HepG2 (cell line): ENCODE data around the gene PFN1. TPM values are rescaled to one million over a fixed set of nuclear protein-coding genes. Genes with fewer than 3 reads are reported as not detected.

Source experiments
- ATAC-seq: fragments of 200-7000 bp; cut with Tn5 transposase; 3 replicates; pipeline ENCODE4 v1.9.1; 2020; ENCODE audit warnings: mild to moderate bottlenecking, moderate library complexity
- BruUV-seq: library from RNA; stranded (reverse); fragments of 400-500 nt; replicated peaks from 2 replicates; lab custom pipeline; 2021; lab: Mats Ljungman, UMichigan
- CTCF ChIA-PET: fragments of 300-600 bp; formaldehyde crosslinking; extraction: SDS; loops from one replicate; lab custom pipeline; 2021; ENCODE audit warnings: low total read pairs, inconsistent platforms, low intra/inter-chr PET ratio; lab: Yijun Ruan, JAX
- POLR2A ChIA-PET: fragments of 350-600 bp; sonication (Branson Sonifier 250); formaldehyde crosslinking; loops from one replicate; lab custom pipeline; 2020; ENCODE audit warnings: antibody characterized with exemption, inconsistent platforms; lab: Yijun Ruan, JAX
- DNase-seq: peaks from one replicate; pipeline ENCODE4 v3.0.0-alpha.2; 2015; ENCODE audit warnings: low spot score
- FAIRE-seq: peaks from 3 replicates; lab custom pipeline; 2011; peaks lifted over from hg19 to GRCh38; lab: Jason Lieb, UNC
- H2AFZ ChIP-seq: one replicate; pipeline ENCODE4 v1.6.1; 2011; ENCODE audit warnings: low read length, inconsistent platforms
- H3K27ac ChIP-seq: fragments of 300-600 bp; 3 replicates; pipeline ENCODE4 v1.8.0; 2011; ENCODE audit warnings: mixed run types, mild to moderate bottlenecking, mixed read lengths, low read length, inconsistent platforms; ENCODE audit not compliant: insufficient read depth; ENCODE audit errors: extremely low read length
- H3K27me3 ChIP-seq, 2 experiments: fragments of 200-600 bp in 1 of 2; 2 replicates in 1 of 2; 3 replicates in 1 of 2; pipeline versions ENCODE4 v1.6.0 to v1.8.0; 2011; ENCODE audit warnings: low read length in 2 of 2, mild to moderate bottlenecking in 2 of 2, moderate library complexity in 2 of 2, inconsistent platforms in 1 of 2; ENCODE audit not compliant: insufficient read depth in 2 of 2, control insufficient read depth in 1 of 2
- H3K36me3 ChIP-seq, 2 experiments: fragments of 200-600 bp in 1 of 2; replicated peaks in 1 of 2; 2 replicates in 1 of 2; 3 replicates in 1 of 2; pipeline versions ENCODE4 v1.5.1 to v1.8.0; 2011; ENCODE audit warnings: low read length in 2 of 2, inconsistent platforms in 1 of 2; ENCODE audit not compliant: insufficient read depth in 2 of 2, control insufficient read depth in 1 of 2
- H3K4me1 ChIP-seq: 2 replicates; pipeline ENCODE4 v1.5.1; 2012; ENCODE audit warnings: low read length, inconsistent platforms; ENCODE audit not compliant: insufficient read depth
- H3K4me2 ChIP-seq: 2 replicates; pipeline ENCODE4 v1.6.0; 2011; ENCODE audit warnings: low read depth, low read length, inconsistent platforms
- H3K4me3 ChIP-seq, 3 experiments: fragments of 200-600 bp in 1 of 3; sonication (generic), shearing (Covaris generic) in 1 of 3; replicated peaks in 1 of 3; 2 replicates each; pipeline ENCODE4 v1.5.1; 2011 to 2016; ENCODE audit warnings: low read length in 3 of 3, inconsistent platforms in 2 of 3, low read depth in 2 of 3, mild to moderate bottlenecking in 2 of 3, control low read depth in 1 of 3, mixed read lengths in 1 of 3; ENCODE audit not compliant: insufficient read depth in 1 of 3
- H3K79me2 ChIP-seq: one replicate; pipeline ENCODE4 v1.6.1; 2011; ENCODE audit warnings: low read length, inconsistent platforms; ENCODE audit not compliant: insufficient read depth
- H3K9ac ChIP-seq: 2 replicates; pipeline ENCODE4 v1.6.0; 2011; ENCODE audit warnings: mild to moderate bottlenecking, low read depth, low read length, inconsistent platforms; ENCODE audit not compliant: insufficient read depth
- H3K9me3 ChIP-seq: 2 replicates; pipeline ENCODE4 v1.5.1; 2012; ENCODE audit warnings: mild to moderate bottlenecking, low read length
- H4K20me1 ChIP-seq: 2 replicates; pipeline ENCODE4 v1.6.0; 2011; ENCODE audit warnings: inconsistent platforms, mild to moderate bottlenecking, low read length, moderate library complexity; ENCODE audit not compliant: insufficient read depth
- BORCS8-MEF2B ChIP-seq: sonication (generic); formaldehyde crosslinking; IDR thresholded peaks from 2 replicates; pipeline ENCODE4 v1.8.0; 2022; ENCODE audit warnings: mild to moderate bottlenecking, missing genetic modification reagents
- DMAP1 ChIP-seq: IDR thresholded peaks from 2 replicates; pipeline ENCODE4 v1.6.1; 2016
- ELF3 ChIP-seq: IDR thresholded peaks from 2 replicates; pipeline ENCODE4 v1.6.1; 2016; ENCODE audit warnings: missing genetic modification reagents, missing compliant biosample characterization
- MEIS1 ChIP-seq: sonication (generic); formaldehyde crosslinking; IDR thresholded peaks from 2 replicates; pipeline ENCODE4 v1.9.0; 2021; ENCODE audit warnings: mild to moderate bottlenecking, missing genetic modification reagents, moderate library complexity, borderline replicate concordance
- MIER2 ChIP-seq: IDR thresholded peaks from 2 replicates; pipeline ENCODE4 v1.6.1; 2016; ENCODE audit warnings: missing biosample characterization, missing genetic modification reagents
- NRL ChIP-seq: sonication (generic); formaldehyde crosslinking; IDR thresholded peaks from 2 replicates; pipeline ENCODE4 v1.5.0; 2020; ENCODE audit warnings: missing genetic modification reagents, mild to moderate bottlenecking, moderate library complexity, borderline replicate concordance
- SMAD1 ChIP-seq: sonication (generic); formaldehyde crosslinking; IDR thresholded peaks from 2 replicates; pipeline ENCODE4 v1.4.0; 2020; ENCODE audit warnings: missing genetic modification reagents, low read depth, mild to moderate bottlenecking, borderline replicate concordance
- SMC3 ChIP-seq: IDR thresholded peaks from 2 replicates; pipeline ENCODE4 v1.6.1; 2011; ENCODE audit warnings: low read length, improper control_type of control experiment
- TCF7 ChIP-seq: sonication (generic); IDR thresholded peaks from 2 replicates; pipeline ENCODE4 v1.6.1; 2016; ENCODE audit warnings: antibody characterized with exemption, low read depth
- TMF1 ChIP-seq: sonication (generic); formaldehyde crosslinking; IDR thresholded peaks from 2 replicates; pipeline ENCODE4 v1.8.1; 2022; ENCODE audit warnings: low read depth, missing genetic modification reagents
- ZNF331 ChIP-seq: sonication (generic); formaldehyde crosslinking; IDR thresholded peaks from 2 replicates; pipeline ENCODE4 v1.4.0; 2020; ENCODE audit warnings: missing genetic modification reagents
- ZNF33A ChIP-seq: sonication (generic); formaldehyde crosslinking; IDR thresholded peaks from 2 replicates; pipeline ENCODE4 v1.5.1; 2020; ENCODE audit warnings: missing genetic modification reagents, mild to moderate bottlenecking, moderate library complexity, borderline replicate concordance
- ZNF367 ChIP-seq: sonication (generic); formaldehyde crosslinking; IDR thresholded peaks from 2 replicates; pipeline ENCODE4 v1.4.0; 2020; ENCODE audit warnings: missing genetic modification reagents, borderline replicate concordance
- ZNF652 ChIP-seq: IDR thresholded peaks from 2 replicates; pipeline ENCODE4 v1.6.1; 2016; ENCODE audit warnings: low read depth, borderline replicate concordance
- WGBS: methylation state at CpG from one replicate; pipeline ENCODE4 v1.1.6; 2017; ENCODE audit warnings: low lambda C conversion rate; 5-methylcytosine and 5-hydroxymethylcytosine counted together
- in situ Hi-C: cut with HindIII; loops from 2 replicates; pipeline ENCODE4 v1.10.0; 2017; ENCODE audit warnings: low pct_unique_long_range_greater_than_20kb; ENCODE audit not compliant: extremely low pct_ligation_motif_present
- intact Hi-C: fragments of 100-400 bp; cut with micrococcal nuclease; formaldehyde crosslinking; loops from one replicate; pipeline ENCODE4 v1.10.0; 2022; ENCODE audit not compliant: unreplicated experiment
- polyA plus RNA-seq, 8 experiments: library from polyadenylated mRNA; depleted of rRNA in 3 of 8; stranded (reverse) in 7 of 8; unstranded in 1 of 8; fragments of >200 nt; fragmentation: Illumina TruSeq in 4 of 8; extraction: Trizol in 4 of 8; gene quantifications; 2 replicates each; pipeline versions ENCODE4 v1.2.1 to v1.2.3, GENCODE V29; 2011 to 2016; ENCODE audit warnings: low read depth in 4 of 8, missing spikeins in 1 of 8, mixed read lengths in 1 of 8; ENCODE audit not compliant: insufficient read depth in 1 of 8
- total RNA-seq, 5 experiments: library from RNA; depleted of rRNA; stranded (reverse); fragments of >200 nt; fragmentation: Illumina TruSeq; extraction: Trizol; gene quantifications; 2 replicates each; pipeline ENCODE4 v1.2.3, GENCODE V29; 2016; ENCODE audit warnings: low read depth in 1 of 5
- TF ChIP-seq, protein P1 (sequence below): sonication (generic); formaldehyde crosslinking; IDR thresholded peaks from 2 replicates; pipeline ENCODE4 v1.4.0; 2020; ENCODE audit warnings: missing genetic modification reagents, borderline replicate concordance

The PFN1 gene
- total and polyA plus RNA-seq, 2 of the 13 experiments (the other 11 are each of a cell fraction or from before 2014, with no cell fraction given): 494 to 613 TPM

DNA sequence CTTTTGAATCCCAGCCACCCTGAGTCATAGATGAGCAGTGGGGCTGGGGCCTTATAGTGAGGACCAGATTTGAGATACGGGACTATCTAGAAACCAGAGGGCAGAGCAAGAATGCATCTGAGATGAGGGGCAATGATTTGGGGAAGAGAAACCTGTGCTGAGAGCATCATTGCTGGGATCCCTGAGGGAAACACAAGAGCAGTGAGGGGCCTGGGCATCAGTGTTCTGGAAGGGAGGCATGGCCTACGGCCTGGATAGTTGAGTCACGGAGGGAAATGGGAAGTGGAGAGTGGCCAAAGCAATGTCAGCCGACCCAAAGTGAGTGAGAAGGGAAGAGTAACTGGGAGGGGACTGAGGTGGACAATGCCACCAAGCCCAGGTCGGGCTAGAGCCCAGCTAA lies 34.0 kb upstream of the PFN1 start:
- H3K4me3 ChIP-seq: no peak overlapping the region
- intact Hi-C loops: no loop called here
- 79% methylated on average over 5 of the region's 5 CpGs for WGBS
- no peaks in the 10 kb centered on the region for H3K27me3 ChIP-seq
- H4K20me1 ChIP-seq: 0 out of 2 replicates have a peak, but pooled peaks cover 4% of the 10 kb centered on the region
- CTCF ChIA-PET: interaction anchor here (2.6 kb wide), 1 partner anchor 80 kb away, joined by 19 read pairs; no protein-coding TSS in a partner anchor
- no peak for FAIRE-seq
- no peak for ATAC-seq
- H3K9ac ChIP-seq: no peak overlapping the region
- H3K79me2 ChIP-seq: no peaks in the 10 kb centered on the region
- no peak for DNase-seq
- H3K4me2 ChIP-seq: no peak overlapping the region
- BruUV-seq: no TSS peak
- H3K9me3 ChIP-seq: no peaks in the 10 kb centered on the region
- in situ Hi-C loops: no loop called here
- POLR2A ChIA-PET: interaction anchor here (1.5 kb wide), 1 partner anchor 13 kb away, joined by 4 read pairs; no protein-coding TSS in a partner anchor
- peaks cover 19% of the 10 kb centered on the region for H3K4me1 ChIP-seq
- no peak overlapping the region for H2AFZ ChIP-seq
- TF ChIP-seq TMF1 (CRISPR knock-in tag): no peak
- TF ChIP-seq MIER2: no peak
- no peak for TF ChIP-seq BORCS8-MEF2B (CRISPR knock-in tag)
- no peak for TF ChIP-seq MEIS1 (CRISPR knock-in tag)
- no peak overlapping the region for H3K27ac ChIP-seq
- H3K36me3 ChIP-seq: peaks cover 4 to 19% of the 10 kb centered on the region in 2 experiments

- Histone ChIP-seq H3K36me3 (peaks cover 4 to 25% of the 10 kb centered on the region in 2 experiments), H4K20me1 (0 out of 2 replicates have a peak, but pooled peaks cover 4% of the 10 kb centered on the region), H3K4me3 (no peak overlapping the region), H3K79me2 (no peaks in the 10 kb centered on the region), H3K9ac (no peak overlapping the region), H3K4me1 (peaks cover 14% of the 10 kb centered on the region), H3K27me3 (no peaks in the 10 kb centered on the region), H3K4me2 (no peak overlapping the region), H3K27ac (no peak overlapping the region), H3K9me3 (no peaks in the 10 kb centered on the region), H2AFZ (no peak overlapping the region)
- ChIA-PET CTCF (interaction anchor here (2.6 kb wide), 1 partner anchor 82 kb away, joined by 19 read pairs; no protein-coding TSS in a partner anchor), POLR2A (interaction anchor here (2.4 to 3.5 kb wide), 2 partner anchors 12 to 17 kb away, joined by 10 to 19 read pairs; partner anchors contain the start of genes INCA1, KIF1C and SPAG7)
- 68% methylated on average over 6 of the region's 6 CpGs for WGBS
- BruUV-seq: no TSS peak
- peak; percentile 81 for FAIRE-seq
- intact Hi-C loops: no loop called here
- DNase-seq: peak; percentile 54
- in situ Hi-C loops: no loop called here
- ATAC-seq: peak; percentile 63
- TF ChIP-seq ZNF652 (no peak), TCF7 (no peak), ZNF367 (CRISPR knock-in tag) (no peak), SMAD1 (CRISPR knock-in tag) (no peak), ZNF33A (CRISPR knock-in tag) (no peak), NRL (no peak), ELF3 (CRISPR knock-in tag) (no peak), DMAP1 (no peak), ZNF331 (0 out of 2 replicates have a peak, but pooled peaks have one; percentile 26), SMC3 (peak; percentile 76)
- TF ChIP-seq, protein P1, sequence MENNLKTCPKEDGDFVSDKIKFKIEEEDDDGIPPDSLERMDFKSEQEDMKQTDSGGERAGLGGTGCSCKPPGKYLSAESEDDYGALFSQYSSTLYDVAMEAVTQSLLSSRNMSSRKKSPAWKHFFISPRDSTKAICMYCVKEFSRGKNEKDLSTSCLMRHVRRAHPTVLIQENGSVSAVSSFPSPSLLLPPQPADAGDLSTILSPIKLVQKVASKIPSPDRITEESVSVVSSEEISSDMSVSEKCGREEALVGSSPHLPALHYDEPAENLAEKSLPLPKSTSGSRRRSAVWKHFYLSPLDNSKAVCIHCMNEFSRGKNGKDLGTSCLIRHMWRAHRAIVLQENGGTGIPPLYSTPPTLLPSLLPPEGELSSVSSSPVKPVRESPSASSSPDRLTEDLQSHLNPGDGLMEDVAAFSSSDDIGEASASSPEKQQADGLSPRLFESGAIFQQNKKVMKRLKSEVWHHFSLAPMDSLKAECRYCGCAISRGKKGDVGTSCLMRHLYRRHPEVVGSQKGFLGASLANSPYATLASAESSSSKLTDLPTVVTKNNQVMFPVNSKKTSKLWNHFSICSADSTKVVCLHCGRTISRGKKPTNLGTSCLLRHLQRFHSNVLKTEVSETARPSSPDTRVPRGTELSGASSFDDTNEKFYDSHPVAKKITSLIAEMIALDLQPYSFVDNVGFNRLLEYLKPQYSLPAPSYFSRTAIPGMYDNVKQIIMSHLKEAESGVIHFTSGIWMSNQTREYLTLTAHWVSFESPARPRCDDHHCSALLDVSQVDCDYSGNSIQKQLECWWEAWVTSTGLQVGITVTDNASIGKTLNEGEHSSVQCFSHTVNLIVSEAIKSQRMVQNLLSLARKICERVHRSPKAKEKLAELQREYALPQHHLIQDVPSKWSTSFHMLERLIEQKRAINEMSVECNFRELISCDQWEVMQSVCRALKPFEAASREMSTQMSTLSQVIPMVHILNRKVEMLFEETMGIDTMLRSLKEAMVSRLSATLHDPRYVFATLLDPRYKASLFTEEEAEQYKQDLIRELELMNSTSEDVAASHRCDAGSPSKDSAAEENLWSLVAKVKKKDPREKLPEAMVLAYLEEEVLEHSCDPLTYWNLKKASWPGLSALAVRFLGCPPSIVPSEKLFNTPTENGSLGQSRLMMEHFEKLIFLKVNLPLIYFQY (CRISPR knock-in tag): no peak
These were observed 32.4 kb upstream of the PFN1 start for GRCh38 chr17:4980644-4981216.
